K562 (cell line): Measurements from ENCODE around the gene DAPK2. TPM values are rescaled to one million over a fixed set of nuclear protein-coding genes. Genes with fewer than 3 reads are reported as not detected.

Experiments
- ATAC-seq: fragments of 200-7000 bp; cut with Tn5 transposase; 3 replicates; pipeline ENCODE4 v1.9.1; 2020; ENCODE audit warnings: moderate library complexity
- BruUV-seq: library from RNA; stranded (reverse); fragments of 400-500 nt; replicated peaks from 2 replicates; lab custom pipeline; 2021; lab: Mats Ljungman, UMichigan
- CTCF ChIA-PET: fragments of 300-600 bp; formaldehyde crosslinking; extraction: SDS; loops from one replicate; lab custom pipeline; 2021; ENCODE audit warnings: low intra/inter-chr PET ratio; lab: Yijun Ruan, JAX
- POLR2A ChIA-PET: fragments of 300-600, 350-650 bp; sonication (Branson Sonifier 250); formaldehyde crosslinking; extraction: SDS; loops from one replicate; lab custom pipeline; 2021; ENCODE audit warnings: antibody characterized with exemption, inconsistent platforms; lab: Yijun Ruan, JAX
- DNase-seq, 4 experiments: peaks; one replicate each; pipeline versions ENCODE4 v3.0.0 to v3.0.0-alpha.2; 2011 to 2018; ENCODE audit warnings: low spot score in 3 of 4, mixed read lengths in 3 of 4; ENCODE audit errors: extremely low read depth in 1 of 4
- FAIRE-seq: peaks from 2 replicates; lab custom pipeline; 2011; peaks lifted over from hg19 to GRCh38; lab: Jason Lieb, UNC
- H2AFZ ChIP-seq: 2 replicates; pipeline ENCODE4 v1.6.0; 2011; ENCODE audit warnings: low read depth, low read length, control low read depth, inconsistent platforms
- H3K27ac ChIP-seq: fragments of 200-600 bp; 3 replicates; pipeline ENCODE4 v1.8.0; 2011; ENCODE audit warnings: low read depth, mild to moderate bottlenecking, control low read depth, inconsistent platforms, low read length, moderate library complexity, mixed read lengths; ENCODE audit errors: extremely low read depth
- H3K27me3 ChIP-seq, 2 experiments: fragments of 300-600 bp in 1 of 2; 2 replicates in 1 of 2; 3 replicates in 1 of 2; pipeline versions ENCODE4 v1.6.0 to v1.8.0; 2011; ENCODE audit warnings: inconsistent platforms in 2 of 2, low read length in 2 of 2, mild to moderate bottlenecking in 1 of 2, mixed read lengths in 1 of 2, moderate library complexity in 1 of 2; ENCODE audit not compliant: control insufficient read depth in 2 of 2, insufficient read depth in 2 of 2
- H3K36me3 ChIP-seq: fragments of 300-600 bp; 3 replicates; pipeline ENCODE4 v1.8.0; 2011; ENCODE audit warnings: mild to moderate bottlenecking, low read length, inconsistent platforms; ENCODE audit not compliant: control insufficient read depth, insufficient read depth
- H3K4me1 ChIP-seq, 2 experiments: fragments of 200-600 bp in 1 of 2; replicated peaks in 1 of 2; 2 replicates in 1 of 2; 3 replicates in 1 of 2; pipeline versions ENCODE4 v1.5.1 to v1.8.0; 2011; ENCODE audit warnings: inconsistent platforms in 2 of 2, low read length in 2 of 2, mild to moderate bottlenecking in 1 of 2, mixed read lengths in 1 of 2, moderate library complexity in 1 of 2; ENCODE audit not compliant: control insufficient read depth in 2 of 2, insufficient read depth in 2 of 2
- H3K4me2 ChIP-seq: 2 replicates; pipeline ENCODE4 v1.6.1; 2011; ENCODE audit warnings: low read length, control low read depth, inconsistent platforms, mixed read lengths; ENCODE audit not compliant: insufficient read depth
- H3K4me3 ChIP-seq: fragments of 200-600 bp; sonication (generic), shearing (Covaris generic); 2 replicates; pipeline ENCODE4 v1.5.1; 2016; ENCODE audit warnings: control low read depth, inconsistent platforms
- H3K79me2 ChIP-seq: fragments of 200-600 bp; 3 replicates; pipeline ENCODE4 v1.8.0; 2011; ENCODE audit warnings: low read length, inconsistent platforms; ENCODE audit not compliant: control insufficient read depth, insufficient read depth
- H3K9ac ChIP-seq, 2 experiments: 2 replicates each; pipeline versions ENCODE4 v1.6.0 to v1.6.1; 2011; ENCODE audit warnings: low read depth in 2 of 2, low read length in 2 of 2, control low read depth in 1 of 2, inconsistent platforms in 1 of 2, mild to moderate bottlenecking in 1 of 2, mixed read lengths in 1 of 2; ENCODE audit not compliant: insufficient read depth in 1 of 2
- H3K9me1 ChIP-seq: one replicate; pipeline ENCODE4 v1.6.0; 2011; ENCODE audit warnings: inconsistent platforms, mild to moderate bottlenecking, low read length, moderate library complexity; ENCODE audit not compliant: control insufficient read depth, insufficient read depth
- H3K9me3 ChIP-seq: replicated peaks from 2 replicates; pipeline ENCODE4 v1.5.1; 2011; ENCODE audit warnings: low read depth, low read length, inconsistent platforms; ENCODE audit not compliant: control insufficient read depth, insufficient read depth
- H4K20me1 ChIP-seq: replicated peaks from 2 replicates; pipeline ENCODE4 v1.6.1; 2011; ENCODE audit warnings: low read length, inconsistent platforms, mixed read lengths; ENCODE audit not compliant: control insufficient read depth, insufficient read depth
- CHAMP1 ChIP-seq: fragments of 450-650 bp; IDR thresholded peaks from 2 replicates; pipeline ENCODE4 v1.6.1; 2016; ENCODE audit warnings: mild to moderate bottlenecking
- KHSRP ChIP-seq: fragments of 450-650 bp; IDR thresholded peaks from 2 replicates; pipeline ENCODE4 v1.6.1; 2017
- MAX ChIP-seq: sonication (generic); formaldehyde crosslinking; IDR thresholded peaks from 2 replicates; pipeline ENCODE4 v1.9.0; 2022; ENCODE audit warnings: mild to moderate bottlenecking, missing genetic modification reagents
- SIX5 ChIP-seq, 2 experiments: IDR thresholded peaks; 2 replicates each; pipeline ENCODE4 v1.6.1; 2011; ENCODE audit warnings: low read length in 2 of 2, borderline replicate concordance in 1 of 2, low read depth in 1 of 2, mild to moderate bottlenecking in 1 of 2, moderate library complexity in 1 of 2; ENCODE audit not compliant: insufficient read depth in 1 of 2
- TRIM28 ChIP-seq: fragments of 450-650 bp; IDR thresholded peaks from 2 replicates; pipeline ENCODE4 v1.6.1; 2017
- UBTF ChIP-seq, 2 experiments: IDR thresholded peaks; 2 replicates each; pipeline ENCODE4 v1.6.1; 2012; ENCODE audit warnings: improper control_type of control experiment in 2 of 2, low read depth in 2 of 2, low read length in 2 of 2, borderline replicate concordance in 1 of 2
- ZNF316 ChIP-seq: fragments of 450-650 bp; IDR thresholded peaks from 2 replicates; pipeline ENCODE4 v1.6.1; 2016
- WGBS: fragments of 100-300 bp; shearing (Covaris generic); methylation state at CpG from one replicate; pipeline ENCODE4 v1.1.6; 2016; ENCODE audit warnings: low coverage, mixed read lengths; ENCODE audit not compliant: insufficient coverage; ENCODE audit errors: missing lambda C conversion rate; 5-methylcytosine and 5-hydroxymethylcytosine counted together
- in situ Hi-C: fragments of 300-500 bp; cut with MboI; formaldehyde crosslinking; loops from 4 replicates; pipeline ENCODE4 v1.15.0; 2018; ENCODE audit warnings: inconsistent platforms, mixed read lengths
- intact Hi-C: fragments of 100-400 bp; cut with micrococcal nuclease; formaldehyde crosslinking; loops from 2 replicates; pipeline ENCODE4 v1.14.2; 2022
- polyA plus RNA-seq, 8 experiments: library from polyadenylated mRNA; depleted of rRNA in 4 of 8; stranded (reverse) in 5 of 8; unstranded in 3 of 8; fragments of >200 nt; fragmentation: Nextera tagmentation in 2 of 8; fragmentation: Illumina TruSeq in 1 of 8; extraction: Ambion mirVana in 2 of 8; extraction: Trizol in 1 of 8; gene quantifications; 2 replicates each; pipeline versions ENCODE4 v1.2.1 to v1.2.3, GENCODE V29; 2011 to 2014; ENCODE audit warnings: inconsistent platforms in 1 of 8, missing spikeins in 1 of 8
- total RNA-seq, 7 experiments: library from RNA; depleted of rRNA in 6 of 7; stranded (reverse); fragments of >200 nt in 6 of 7; fragmentation: Illumina TruSeq in 2 of 7; extraction: Trizol in 2 of 7; gene quantifications; 2 replicates each; pipeline versions ENCODE4 v1.2.1 to v1.2.3, GENCODE V29; 2011 to 2021; ENCODE audit warnings: low replicate concordance in 1 of 7
- TF ChIP-seq, protein P1 (sequence below), 3 experiments: fragments of 200-800 bp in 1 of 3; fragments of 250-450 bp in 1 of 3; fragments of 450-650 bp in 1 of 3; sonication (Bioruptor Pico) in 1 of 3; sonication (Bioruptor generic) in 1 of 3; formaldehyde crosslinking in 1 of 3; IDR thresholded peaks; 2 replicates each; pipeline versions ENCODE4 v1.6.1 to v1.8.0; 2016 to 2022; ENCODE audit warnings: mild to moderate bottlenecking in 2 of 3, missing genetic modification characterization in 2 of 3, missing compliant biosample characterization in 1 of 3, moderate library complexity in 1 of 3
- TF ChIP-seq, protein P2 (sequence below): fragments of 250-450 bp; sonication (Bioruptor Pico); IDR thresholded peaks from 2 replicates; pipeline ENCODE4 v1.8.0; 2022; ENCODE audit warnings: inconsistent platforms

The DAPK2 gene
- total and polyA plus RNA-seq, 9 of the 15 experiments (the other 6 are each of a cell fraction or from before 2014, with no cell fraction given), result 0.14 to 5.2 (median 2.2) TPM

DNA sequence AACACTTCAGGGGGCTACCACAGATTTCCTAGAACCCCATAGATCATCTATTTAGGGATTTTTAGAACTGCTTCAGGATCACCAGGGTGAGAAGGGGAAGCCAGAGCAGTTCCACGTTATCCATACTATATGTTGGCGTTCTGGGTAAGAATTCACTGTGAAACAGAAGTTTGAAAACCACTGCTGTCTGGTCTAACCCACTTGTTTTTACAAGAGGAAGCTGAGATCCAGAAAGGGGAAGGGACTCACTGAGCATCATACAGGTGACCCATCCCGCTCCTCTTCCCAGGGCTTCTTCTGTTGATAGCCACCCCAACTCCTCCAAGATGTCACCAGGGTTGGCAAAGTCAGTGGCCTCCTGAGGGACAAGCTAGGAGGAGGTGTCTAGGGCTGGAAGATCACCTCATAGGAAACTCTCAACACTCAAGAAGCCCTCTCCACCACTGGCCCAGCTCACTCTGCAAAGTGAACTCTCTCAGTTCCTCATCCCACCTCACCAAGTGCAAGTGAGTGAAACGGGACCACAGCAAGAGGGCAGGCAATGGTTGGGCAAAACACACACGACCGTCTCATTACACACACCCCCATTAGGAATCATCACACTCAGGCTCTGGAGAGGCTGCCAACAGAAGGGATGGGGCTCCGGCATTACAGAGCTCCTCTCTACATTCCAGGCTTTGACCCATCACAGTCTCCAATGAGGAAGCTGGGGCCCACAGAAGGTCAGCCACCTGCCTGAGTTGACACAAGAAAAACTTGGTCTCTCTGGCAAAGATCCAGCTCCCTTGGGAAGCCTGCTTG, 1.8 kb downstream of the DAPK2 start:
- H3K9me3 ChIP-seq, result no peaks in the 10 kb centered on the region
- ChIA-PET POLR2A (interaction anchor here (0.6 to 1.2 kb wide), 3 partner anchors 8 to 49 kb away, joined by 3 to 4 read pairs (median 3); no protein-coding TSS in a partner anchor), CTCF (no interaction called here)
- no TSS peak for BruUV-seq
- H3K36me3 ChIP-seq, result no peaks in the 10 kb centered on the region
- no peaks in the 10 kb centered on the region for H3K79me2 ChIP-seq
- no peak overlapping the region for H3K4me3 ChIP-seq
- H3K9me1 ChIP-seq, result no peaks in the 10 kb centered on the region
- peak in 1 of 4 experiments; percentile 24 for DNase-seq
- peak overlapping the region in 1 of 2 experiments; percentile 15; a peak in 1 of 4 replicates for H3K9ac ChIP-seq
- no peak overlapping the region for H2AFZ ChIP-seq
- intact Hi-C loops (loop anchor here (5.0 kb wide), 2 partner anchors 57 to 292 kb away; no protein-coding TSS in a partner anchor), in situ Hi-C loops (loop anchor here (5.0 kb wide), 1 partner anchor 97 kb away; no protein-coding TSS in a partner anchor)
- WGBS, result 44% methylated on average over 7 of the region's 7 CpGs
- H3K27ac ChIP-seq, result no peak overlapping the region
- no peaks in the 10 kb centered on the region for H3K27me3 ChIP-seq
- no peak overlapping the region for H3K4me2 ChIP-seq
- no peak for ATAC-seq
- no peak for FAIRE-seq
- H4K20me1 ChIP-seq, result no peaks in the 10 kb centered on the region
- peaks cover 4 to 22% of the 10 kb centered on the region in 2 experiments; a peak in 3 of 5 replicates for H3K4me1 ChIP-seq
- TF ChIP-seq, protein P1, sequence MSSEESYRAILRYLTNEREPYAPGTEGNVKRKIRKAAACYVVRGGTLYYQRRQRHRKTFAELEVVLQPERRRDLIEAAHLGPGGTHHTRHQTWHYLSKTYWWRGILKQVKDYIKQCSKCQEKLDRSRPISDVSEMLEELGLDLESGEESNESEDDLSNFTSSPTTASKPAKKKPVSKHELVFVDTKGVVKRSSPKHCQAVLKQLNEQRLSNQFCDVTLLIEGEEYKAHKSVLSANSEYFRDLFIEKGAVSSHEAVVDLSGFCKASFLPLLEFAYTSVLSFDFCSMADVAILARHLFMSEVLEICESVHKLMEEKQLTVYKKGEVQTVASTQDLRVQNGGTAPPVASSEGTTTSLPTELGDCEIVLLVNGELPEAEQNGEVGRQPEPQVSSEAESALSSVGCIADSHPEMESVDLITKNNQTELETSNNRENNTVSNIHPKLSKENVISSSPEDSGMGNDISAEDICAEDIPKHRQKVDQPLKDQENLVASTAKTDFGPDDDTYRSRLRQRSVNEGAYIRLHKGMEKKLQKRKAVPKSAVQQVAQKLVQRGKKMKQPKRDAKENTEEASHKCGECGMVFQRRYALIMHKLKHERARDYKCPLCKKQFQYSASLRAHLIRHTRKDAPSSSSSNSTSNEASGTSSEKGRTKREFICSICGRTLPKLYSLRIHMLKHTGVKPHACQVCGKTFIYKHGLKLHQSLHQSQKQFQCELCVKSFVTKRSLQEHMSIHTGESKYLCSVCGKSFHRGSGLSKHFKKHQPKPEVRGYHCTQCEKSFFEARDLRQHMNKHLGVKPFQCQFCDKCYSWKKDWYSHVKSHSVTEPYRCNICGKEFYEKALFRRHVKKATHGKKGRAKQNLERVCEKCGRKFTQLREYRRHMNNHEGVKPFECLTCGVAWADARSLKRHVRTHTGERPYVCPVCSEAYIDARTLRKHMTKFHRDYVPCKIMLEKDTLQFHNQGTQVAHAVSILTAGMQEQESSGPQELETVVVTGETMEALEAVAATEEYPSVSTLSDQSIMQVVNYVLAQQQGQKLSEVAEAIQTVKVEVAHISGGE (CRISPR knock-in tag; IDR thresholded peaks at IDR 0.05), result no peak
- TF ChIP-seq MAX, result 0 out of 2 replicates have a peak, but pooled peaks have one; percentile 17
- TF ChIP-seq TRIM28, result no peak
- TF ChIP-seq, protein P2, sequence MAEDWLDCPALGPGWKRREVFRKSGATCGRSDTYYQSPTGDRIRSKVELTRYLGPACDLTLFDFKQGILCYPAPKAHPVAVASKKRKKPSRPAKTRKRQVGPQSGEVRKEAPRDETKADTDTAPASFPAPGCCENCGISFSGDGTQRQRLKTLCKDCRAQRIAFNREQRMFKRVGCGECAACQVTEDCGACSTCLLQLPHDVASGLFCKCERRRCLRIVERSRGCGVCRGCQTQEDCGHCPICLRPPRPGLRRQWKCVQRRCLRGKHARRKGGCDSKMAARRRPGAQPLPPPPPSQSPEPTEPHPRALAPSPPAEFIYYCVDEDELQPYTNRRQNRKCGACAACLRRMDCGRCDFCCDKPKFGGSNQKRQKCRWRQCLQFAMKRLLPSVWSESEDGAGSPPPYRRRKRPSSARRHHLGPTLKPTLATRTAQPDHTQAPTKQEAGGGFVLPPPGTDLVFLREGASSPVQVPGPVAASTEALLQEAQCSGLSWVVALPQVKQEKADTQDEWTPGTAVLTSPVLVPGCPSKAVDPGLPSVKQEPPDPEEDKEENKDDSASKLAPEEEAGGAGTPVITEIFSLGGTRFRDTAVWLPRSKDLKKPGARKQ (CRISPR knock-in tag), result no peak
- no peak for TF ChIP-seq ZNF316
- TF ChIP-seq UBTF (IDR thresholded peaks at IDR 0.05; ENCODE audit: borderline replicate concordance in 1 of 2, low read depth in 2 of 2, low read length in 2 of 2), result no peak
- TF ChIP-seq SIX5 (IDR thresholded peaks at IDR 0.05; ENCODE audit: borderline replicate concordance in 1 of 2, insufficient read depth in 1 of 2, low read depth in 1 of 2, low read length in 2 of 2), result no peak
- TF ChIP-seq CHAMP1, result no peak
- TF ChIP-seq KHSRP, result no peak
